Ammon's horn (tissue), 1 donor: ENCODE measurements around the gene MRPL23.

Experiments used
- DNase-seq: peaks from one replicate; pipeline ENCODE4 v3.0.0-alpha.2; 2016; ENCODE audit warnings: low spot score

Gene MRPL23

GRCh38 chr11:1946812-1947484, at the start of gene MRPL23:
TSS of gene MRPL23 (plus strand) at chr11:1947332. CDS start at chr11:1947363, 31 bp downstream.
- no peak for DNase-seq

DNA sequence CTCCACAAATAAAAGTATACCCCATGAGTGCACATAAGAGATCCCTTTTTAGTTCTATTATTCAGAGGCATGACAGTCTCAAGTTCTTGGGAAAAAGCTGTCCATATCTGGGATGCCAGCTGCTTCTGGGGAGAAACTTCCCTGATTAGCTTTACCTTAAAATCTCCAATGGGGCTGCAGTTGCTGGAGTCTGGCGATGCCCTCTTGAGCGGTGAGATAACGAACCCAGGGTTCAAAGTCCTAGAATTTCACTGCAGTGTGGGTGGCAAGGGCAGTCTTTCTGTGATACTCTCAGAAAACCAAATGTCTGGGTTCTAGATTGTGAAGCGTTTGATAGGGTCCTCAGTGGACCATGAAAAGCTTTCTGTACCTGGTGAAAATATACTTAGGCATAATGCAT, 48.0 kb upstream of the MRPL23 start:
- no peak for DNase-seq

DNA sequence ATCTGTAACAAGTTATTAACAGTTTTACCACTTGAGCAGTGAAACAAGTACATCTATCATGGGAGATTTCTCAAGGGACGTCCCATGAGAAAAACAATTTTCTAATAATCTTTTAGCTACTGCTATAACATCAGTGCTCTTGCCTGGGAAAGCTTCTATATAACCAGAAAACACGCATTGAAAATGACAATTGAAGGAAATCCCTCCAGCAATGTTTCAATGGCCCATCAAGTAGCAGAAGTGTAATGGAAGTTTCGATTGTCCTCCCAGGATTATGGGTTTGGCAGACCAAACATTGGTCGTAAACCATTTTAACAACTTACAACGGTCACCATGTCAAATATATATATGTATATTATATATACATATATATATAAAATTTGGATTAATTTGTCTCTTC, 47.4 kb upstream of the MRPL23 start:
- no peak for DNase-seq

DNA sequence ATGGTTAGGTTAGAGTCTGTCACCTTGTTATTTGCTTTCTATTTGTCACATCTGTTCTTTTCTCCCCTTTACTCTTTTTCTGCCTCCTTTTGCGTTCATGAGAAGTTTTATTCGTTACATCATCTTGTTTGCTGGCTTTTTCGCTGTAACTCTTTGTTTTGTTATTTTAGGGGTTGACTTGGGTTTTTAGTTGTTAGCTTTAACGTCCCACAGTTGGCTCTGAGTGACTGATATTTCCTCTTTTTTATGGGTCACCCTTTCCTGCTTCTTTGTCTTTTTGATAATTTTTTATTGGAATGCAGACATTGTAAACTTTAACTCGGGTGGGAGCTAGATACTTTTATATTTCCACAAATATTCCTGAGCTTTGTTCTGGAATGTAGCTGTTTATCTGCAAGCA, 41.0 kb upstream of the MRPL23 start:
- no peak for DNase-seq

- DNase-seq = no peak
These were observed 40.3 kb upstream of the MRPL23 start for GRCh38 chr11:1906611-1907423.

DNA sequence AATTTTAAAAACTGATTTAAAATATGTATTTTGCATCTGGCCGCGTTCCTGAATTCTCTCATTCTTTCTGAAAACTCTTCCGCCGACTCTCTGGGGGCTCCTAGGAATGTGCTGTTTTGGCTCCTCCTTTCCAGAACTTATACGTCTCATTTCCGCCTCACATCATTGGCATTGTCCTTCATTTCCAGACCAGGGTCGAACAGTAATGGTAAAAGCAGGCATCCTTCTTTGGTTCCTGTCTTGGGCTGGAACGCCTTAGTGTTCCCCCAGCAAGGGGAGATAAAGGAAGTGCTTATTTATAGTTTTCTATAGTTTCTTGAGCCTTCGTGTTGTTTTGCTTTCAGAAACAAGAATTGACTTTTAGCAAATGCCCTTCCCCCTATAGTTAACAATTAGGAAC, 38.5 kb upstream of the MRPL23 start:
- DNase-seq = no peak

GRCh38 chr11:1909524-1909923, 37.6 kb upstream of the MRPL23 start:
- DNase-seq = no peak

- no peak for DNase-seq
These were observed 34.7 kb upstream of the MRPL23 start for GRCh38 chr11:1912289-1912878.

GRCh38 chr11:1913271-1914060, 33.7 kb upstream of the MRPL23 start:
- DNase-seq = no peak

DNA sequence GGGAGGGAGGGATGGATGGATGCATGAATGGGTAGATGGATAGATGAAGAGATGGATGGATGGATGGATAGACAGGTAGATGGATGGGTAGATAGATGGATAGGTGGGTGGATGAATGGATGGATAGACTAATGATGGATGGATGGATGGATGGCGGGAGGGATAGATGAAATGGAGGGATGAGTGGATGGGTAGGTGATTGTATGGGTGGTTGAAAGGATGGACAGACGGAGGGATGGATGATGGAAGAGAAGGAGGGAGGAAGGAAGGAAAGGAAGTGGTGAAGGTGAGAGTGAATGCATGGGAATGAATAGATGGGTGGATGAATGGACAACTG, 31.4 kb upstream of the MRPL23 start:
- no peak for DNase-seq

- DNase-seq = no peak
These were observed 30.8 kb upstream of the MRPL23 start for GRCh38 chr11:1916132-1916985.

DNA sequence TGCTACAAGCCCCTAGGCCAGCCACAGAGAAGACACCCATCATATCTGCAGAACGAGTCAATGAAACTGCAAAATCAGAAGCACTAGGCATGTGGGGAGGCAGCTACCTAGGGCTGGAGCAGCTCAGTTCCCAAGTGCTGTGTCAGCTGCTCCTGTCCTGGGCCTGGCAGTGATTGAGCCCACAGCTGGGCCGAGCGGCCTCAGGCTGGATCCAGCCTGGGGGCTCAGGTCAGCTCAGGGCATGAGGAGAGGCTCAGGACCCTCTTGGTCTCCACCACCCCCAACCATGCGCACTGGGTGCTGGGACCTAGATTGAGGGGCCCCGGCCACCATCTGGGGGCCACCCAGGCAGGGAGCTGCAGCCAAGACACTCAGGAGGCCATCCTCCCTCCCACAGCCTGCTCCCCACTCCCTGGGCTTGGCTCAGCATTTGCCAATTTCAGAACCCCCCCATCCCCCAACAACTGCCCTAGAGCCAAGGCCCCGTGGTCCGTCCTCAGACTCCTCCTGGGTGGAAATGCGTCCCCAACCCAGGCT, 30.1 kb upstream of the MRPL23 start:
- no peak for DNase-seq

DNA sequence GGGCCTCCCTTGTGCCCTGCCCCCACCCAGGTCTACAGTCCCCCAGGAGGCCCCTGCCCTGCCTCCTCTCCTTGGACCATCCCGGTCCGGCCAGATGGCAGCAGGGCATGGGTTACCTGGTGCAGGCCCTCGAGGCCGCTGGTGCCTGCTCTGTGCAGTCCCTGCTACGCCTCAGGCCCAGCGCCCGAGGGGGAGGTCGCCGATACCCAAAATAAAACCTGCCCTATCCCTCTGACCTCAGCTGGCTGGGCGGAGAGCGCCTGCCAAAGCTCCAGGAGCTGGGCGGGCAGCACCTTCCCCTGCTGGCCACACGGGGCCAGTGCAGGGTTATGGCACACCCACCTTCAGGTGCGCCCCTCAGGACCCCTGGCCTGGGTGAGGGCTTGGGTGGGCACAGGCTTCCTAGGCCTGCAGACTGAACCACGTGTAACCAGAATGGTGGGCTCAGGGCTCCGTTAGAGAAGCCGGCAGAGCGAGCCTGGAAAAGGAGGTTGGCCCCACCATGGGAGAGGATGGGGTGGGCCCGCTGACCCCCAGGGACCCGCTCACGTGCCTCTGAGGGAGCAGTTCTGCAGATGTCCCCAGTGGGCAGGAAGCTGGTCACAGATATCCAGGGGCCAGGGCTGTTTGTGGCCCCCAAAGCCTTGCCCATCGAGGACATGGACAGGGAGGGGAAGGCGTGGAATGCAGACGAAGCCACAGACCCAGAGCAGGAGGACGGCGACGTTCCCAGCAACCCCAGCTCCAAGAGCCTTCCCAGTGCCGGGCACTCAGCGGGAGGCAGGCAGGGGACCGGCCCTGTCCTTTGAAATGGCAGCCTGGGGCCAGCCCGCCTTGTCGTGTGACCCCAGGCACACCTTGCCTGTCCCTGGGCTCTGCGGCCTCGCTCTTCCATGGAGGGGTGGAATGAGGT, 29.4 kb upstream of the MRPL23 start:
- no peak for DNase-seq

DNA sequence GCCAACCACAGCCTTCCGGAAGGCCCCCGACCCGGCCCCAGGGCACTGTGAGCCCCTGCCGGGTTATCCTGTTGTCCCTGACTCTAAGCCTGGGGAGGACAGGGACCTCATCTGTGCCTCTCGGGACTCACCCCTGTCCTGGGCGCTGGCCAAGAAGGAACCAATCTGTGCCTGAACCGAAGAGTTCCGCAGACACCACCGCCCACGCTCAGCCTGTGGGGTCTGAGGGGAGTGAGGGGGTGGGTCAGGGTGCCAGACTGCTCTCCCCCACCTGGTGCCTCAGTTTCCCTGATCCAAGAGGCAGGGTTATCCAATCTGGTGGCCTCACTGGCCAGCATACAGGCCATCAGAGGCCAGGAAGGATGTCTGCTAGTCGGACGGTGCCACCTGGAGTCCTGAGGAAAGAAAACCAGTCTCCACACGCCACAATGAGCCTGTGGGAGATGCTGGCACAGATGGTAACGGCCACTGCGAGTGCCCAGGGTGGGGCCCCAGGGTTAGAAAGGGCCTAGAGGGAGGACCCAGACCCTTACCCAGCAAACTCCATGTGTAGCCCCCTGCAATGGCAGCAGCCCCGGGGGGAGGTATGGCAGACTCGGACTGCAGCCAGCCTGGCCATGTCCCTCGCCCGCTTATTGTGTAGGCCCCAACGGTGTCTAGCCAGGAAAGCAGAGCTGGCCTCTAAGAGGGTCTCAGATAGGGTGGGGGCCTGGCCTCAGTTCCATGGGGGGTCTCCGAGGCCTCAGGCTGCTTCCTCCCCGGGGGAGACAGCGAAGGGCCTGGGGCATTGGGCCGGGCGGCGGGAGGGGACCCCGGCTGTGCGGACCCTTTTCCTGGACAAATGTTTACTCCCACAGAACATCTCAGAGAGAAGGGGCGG, 28.5 kb upstream of the MRPL23 start:
- DNase-seq = no peak

DNA sequence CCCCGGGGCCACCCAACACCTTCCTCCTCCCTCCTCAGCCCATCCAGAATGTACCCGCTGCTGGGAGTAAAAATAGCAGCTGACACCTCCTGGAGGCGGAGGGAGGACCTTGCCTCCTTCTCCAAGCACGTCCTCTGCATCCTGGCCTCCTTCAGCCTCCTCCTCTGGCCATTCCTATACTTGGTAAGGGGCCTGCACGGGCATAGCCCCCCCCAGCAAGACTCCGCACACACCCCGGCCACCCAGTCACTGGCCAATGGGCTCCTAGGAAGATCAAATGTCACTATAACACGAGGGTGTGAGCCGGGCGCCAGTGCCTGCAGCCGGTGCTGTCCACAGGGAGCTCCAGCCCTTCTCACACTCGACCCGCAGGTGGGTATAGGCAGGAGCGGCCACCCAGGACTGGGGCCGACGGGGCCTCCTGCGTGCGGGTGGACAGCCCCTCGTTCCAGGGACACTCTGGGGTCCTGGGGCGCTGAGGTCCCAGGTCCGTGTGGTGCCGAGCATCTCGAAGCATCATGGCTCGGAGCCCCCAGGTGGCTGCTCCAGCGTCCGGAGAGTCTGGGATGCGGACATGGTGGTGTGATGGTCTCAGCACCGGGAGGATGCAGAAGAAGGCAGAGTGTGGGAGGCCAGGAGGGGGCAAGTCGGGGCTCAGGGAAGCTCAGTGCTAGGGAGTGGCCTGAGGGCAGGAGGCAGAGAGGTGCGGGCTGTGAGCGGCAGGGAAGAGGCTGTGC, 27.6 kb upstream of the MRPL23 start, which contains the start of gene TNNT3:
Gene TNNT3 (plus strand): TSS at position 313 of the 737 bp plus-strand sequence. CDS start 3,172 bp downstream, outside the sequence.
- DNase-seq = no peak

DNA sequence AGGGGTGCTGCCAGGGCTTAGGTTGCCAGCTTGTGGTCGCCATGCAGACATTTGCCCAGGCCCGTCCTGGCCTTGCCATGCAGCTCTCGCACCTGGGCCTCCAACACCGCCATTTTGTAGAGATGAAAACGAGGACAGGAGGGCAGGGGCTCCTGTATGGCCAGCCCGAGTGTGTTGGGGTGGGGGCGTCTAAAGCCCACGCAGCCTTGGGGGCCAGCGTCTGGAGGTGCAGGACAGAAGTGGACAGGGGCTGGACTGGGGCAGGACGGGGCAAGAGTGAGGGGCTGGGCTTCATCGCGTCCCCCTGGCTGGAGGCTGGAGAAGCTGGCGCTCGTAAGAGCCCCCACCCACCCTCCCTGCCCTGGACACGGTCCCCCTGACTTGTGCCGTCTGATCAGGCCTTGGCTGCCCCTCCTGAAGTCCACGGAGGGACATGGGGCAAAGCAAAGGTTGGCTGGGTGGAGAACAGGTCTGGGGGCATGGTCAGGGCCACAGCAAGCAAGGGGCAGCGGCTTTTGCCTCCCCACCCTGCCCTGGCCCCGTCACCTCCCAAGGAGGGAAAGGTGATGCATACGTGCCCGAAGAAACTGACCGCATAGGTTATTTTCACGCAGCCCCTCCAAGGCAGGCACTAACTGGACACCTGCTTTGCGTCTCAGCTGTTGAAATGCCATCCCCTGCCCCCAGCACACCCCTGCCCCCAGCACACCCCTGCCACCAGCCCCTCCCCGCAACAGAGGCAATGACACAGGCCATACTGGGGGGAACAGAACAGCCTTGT, 26.8 kb upstream of the MRPL23 start:
- no peak for DNase-seq

DNA sequence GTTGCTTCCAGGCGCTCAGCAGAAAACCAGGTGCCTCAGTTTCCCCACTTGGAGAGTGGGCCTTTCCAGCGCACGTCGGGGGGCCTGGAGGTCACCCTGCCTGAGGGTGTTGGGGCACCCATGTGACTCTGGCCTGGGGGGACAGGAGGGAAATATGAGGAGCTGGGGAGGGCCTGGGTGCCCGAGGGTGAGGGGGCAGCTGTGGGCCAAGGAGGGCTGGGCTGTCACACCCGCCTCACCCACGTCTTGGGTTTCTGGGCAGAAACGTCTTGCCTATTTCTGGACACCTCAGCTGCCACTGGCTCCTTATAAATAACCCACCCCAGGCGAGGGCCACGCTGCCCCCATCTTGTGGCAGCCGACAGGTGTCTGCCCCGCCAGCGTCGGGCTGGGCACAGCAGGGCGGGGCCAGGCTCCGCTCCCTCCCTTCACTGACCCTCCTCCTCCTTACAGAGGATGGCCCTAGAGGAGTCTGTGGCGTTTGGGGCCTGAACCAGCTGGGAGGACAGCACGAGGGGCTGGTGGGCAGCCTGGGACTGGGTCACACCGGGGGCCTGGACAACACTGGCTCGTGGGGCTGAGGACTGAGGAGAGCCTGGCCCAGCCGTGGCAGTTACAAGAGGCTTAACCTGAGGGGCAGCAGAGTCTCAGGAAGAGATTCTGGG, 26.1 kb upstream of the MRPL23 start:
- DNase-seq = no peak
